Testis (tissue), 2 donors: ENCODE data around the gene NECAB2.

Experiments used
- CTCF ChIP-seq, 3 experiments: fragments of 450-650 bp in 2 of 3; fragments of 200-600 bp in 1 of 3; sonication (generic) in 1 of 3; IDR thresholded peaks; one replicate each; pipeline ENCODE4 v1.5.1; 2016 to 2019; ENCODE audit warnings: antibody characterized with exemption in 3 of 3, mild to moderate bottlenecking in 2 of 3, moderate library complexity in 1 of 3
- POLR2A ChIP-seq: fragments of 450-650 bp; IDR thresholded peaks from one replicate; pipeline ENCODE4 v1.6.1; 2017; ENCODE audit warnings: antibody characterized with exemption, mild to moderate bottlenecking, moderate library complexity

DNA sequence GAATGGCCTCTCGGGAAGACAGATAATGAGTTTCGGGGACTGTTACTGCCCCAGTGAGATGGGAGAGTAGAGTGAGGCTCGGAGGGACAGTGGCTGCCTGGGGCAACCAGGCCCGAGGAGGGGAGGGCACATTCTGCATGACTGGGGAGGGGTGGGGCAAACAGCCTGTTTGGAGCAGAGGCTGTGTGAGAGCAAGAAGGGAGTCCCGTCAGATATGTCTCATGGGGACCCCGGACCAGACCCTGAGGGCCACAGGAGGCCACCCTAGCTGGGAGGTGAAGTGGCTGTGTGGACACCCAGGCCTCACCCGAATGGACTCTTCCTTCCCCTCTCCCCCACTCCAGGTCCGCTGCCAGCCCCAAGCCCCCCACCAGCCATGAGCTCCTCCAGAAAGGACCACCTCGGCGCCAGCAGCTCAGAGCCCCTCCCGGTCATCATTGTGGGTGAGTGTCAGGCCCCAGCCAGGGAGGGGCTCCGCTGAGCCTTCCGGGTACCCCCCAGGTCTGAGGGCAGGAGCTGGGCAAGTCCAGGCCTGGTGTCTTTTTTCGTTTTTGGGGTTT lies 10.7 kb upstream of the NECAB2 start:
- TF ChIP-seq CTCF (IDR thresholded peaks at IDR 0.05) (no peak), POLR2A (no peak)
